HG02840 (cell line): Measurements from ENCODE around the gene ASTN2.
A peak's percentile ranks its signal among the peaks of the same experiment; 100 is the strongest.

Experiments
- ATAC-seq: cut with Tn5 transposase; IDR thresholded peaks from one replicate; pipeline ENCODE4 v1.9.1; 2021; ENCODE audit warnings: mild to moderate bottlenecking, moderate library complexity, moderate number of reproducible peaks; ENCODE audit not compliant: unreplicated experiment, low FRiP score

Gene ASTN2

DNA sequence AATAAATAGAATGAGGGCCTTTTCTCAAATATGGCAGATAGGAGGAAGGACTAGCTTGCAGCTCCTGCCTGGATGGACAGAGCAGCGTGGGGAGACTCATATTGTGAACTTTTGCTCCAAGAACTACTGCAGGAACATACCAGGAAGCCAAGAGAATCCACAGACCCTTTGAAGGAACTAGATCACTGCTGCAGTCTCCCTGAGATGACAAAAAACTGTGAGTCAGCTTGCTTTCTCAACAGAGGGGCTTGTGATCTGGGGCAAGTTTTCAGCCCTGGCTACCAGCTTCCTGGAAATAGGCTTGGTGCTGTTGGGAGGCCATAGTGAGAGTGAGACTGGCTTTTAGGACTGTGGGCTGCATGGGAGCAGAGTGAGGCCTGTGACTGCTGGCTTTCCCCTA, 898.4 kb downstream of the ASTN2 start:
- ATAC-seq = no peak

DNA sequence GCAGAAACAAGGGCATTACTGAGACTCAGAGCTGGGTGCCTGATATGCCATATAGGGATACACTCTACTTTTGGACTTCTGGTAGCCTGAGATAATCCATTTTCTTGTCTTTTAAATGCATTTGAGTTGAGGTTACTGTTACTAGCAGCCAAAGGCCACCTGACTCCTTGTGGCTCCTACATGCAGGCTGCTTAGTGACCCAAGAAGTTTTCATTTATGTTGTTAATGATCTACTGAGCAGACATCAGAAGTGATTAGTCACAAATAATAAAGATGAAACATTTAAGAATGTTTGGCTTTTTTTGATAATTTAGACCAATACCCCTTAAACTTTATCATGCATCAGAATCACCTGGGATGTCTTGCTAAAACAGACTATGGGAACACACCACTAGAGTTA, 899.3 kb downstream of the ASTN2 start:
- ATAC-seq = no peak

GRCh38 chr9:116506685-116507084, 908.2 kb downstream of the ASTN2 start:
- ATAC-seq = no peak

DNA sequence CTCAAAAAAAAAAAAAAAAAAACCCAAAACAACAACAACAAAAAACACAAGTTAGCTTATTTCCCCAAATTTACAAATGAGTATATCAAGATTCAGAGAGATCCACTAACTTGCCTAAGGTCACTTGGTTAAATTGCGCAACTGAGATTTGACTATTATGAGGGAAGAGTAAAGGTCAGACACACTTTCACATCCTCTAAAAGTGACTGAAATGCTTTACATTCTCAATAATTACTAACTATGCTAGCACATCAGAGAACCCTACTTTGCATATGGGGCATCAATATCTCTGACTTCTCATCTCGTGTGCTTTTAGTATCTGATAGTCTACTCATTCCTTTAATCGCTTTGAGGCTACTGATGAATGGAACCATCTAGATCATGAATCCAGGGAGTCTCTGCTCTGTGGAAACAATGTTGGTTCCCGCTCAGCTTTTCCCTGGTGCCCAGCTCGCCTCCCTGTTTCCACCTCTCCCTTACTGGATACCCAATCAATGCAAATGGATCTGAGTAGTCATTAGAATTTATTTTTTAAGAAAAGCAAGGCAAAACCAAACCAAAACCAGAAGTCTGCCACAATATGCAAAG, 909.9 kb downstream of the ASTN2 start:
- ATAC-seq = peak; percentile 99

GRCh38 chr9:116504081-116504480, 910.8 kb downstream of the ASTN2 start:
- no peak for ATAC-seq

DNA sequence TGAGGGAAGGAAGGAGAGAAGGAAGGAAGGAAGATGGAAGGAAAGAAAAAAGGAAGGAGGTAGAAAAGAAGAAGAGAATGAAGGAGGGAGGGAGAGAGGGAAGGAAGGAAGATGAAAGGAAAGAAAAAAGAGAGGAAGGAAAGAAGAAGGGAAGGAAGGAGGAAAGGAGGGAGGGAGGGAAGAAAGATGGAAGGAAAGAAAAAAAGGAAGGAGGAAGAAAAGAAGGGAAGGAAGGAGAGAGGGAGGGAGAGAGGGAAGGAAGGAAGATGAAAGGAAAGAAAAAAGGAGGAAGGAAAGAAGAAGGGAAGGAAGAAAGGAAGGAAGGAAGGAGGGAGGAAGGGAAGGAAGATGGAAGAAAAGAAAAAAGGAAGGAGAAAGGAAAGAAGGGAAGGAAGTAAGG, 912.1 kb downstream of the ASTN2 start:
- no peak for ATAC-seq

DNA sequence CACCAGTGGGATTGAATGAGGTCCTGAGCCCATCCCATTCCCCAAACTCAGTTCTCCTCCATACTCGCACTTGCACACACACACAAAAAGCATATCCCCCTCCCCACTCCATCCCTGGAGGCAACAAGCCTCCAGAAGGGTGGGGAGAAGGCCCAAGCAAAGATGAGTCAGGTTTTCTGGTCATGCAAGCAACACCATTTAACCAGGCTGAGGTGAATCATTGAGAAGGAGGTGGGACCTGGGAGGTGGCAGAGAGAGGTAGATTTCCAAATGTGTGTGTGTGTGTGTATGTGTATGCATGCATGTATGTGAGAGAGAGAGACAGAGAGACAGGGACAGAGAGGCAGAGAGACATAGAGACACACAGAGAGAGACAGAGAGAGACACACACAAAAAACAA, 913.0 kb downstream of the ASTN2 start:
- ATAC-seq = no peak

DNA sequence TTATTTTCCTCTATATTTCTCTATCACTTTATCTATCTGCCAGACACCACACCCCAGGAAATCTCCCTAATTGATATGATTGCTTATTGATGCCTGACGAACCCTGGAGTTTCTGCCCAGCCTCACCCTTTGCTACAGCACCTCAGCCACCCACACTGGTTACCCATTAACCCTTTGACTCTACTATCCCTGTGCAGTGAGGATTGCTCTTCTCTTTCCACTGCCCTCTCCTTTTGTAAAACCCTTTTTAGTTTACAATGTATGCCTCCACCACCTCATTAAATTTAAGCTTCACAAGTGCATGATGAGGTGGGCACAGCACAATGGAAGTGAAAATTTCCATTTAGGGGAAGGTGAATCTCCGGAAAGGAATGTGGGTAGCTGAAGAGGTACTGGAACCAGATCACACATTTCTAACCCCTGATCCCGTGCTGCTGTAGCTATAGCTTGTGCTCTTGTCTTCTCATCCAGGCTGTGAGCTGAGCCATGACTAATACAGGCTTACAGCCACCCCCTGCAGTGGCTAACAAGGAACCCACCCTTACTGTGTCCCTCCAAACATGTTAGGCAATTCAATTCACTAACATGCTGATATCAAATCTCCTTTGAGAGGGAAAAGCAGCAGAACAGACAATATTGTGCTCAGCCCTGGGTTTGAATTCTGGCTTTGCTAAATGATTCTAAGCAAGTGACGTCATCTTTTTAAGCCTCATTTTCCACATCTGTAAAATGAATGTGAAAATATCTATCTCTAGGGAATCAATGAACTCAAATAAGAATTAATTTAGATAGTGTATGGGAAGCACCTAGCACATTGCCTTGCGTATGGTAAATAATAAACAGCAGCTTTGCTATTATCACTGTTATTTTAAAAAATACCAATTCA, 914.6 kb downstream of the ASTN2 start:
- no peak for ATAC-seq

GRCh38 chr9:116499434-116499833, 915.4 kb downstream of the ASTN2 start:
- no peak for ATAC-seq

DNA sequence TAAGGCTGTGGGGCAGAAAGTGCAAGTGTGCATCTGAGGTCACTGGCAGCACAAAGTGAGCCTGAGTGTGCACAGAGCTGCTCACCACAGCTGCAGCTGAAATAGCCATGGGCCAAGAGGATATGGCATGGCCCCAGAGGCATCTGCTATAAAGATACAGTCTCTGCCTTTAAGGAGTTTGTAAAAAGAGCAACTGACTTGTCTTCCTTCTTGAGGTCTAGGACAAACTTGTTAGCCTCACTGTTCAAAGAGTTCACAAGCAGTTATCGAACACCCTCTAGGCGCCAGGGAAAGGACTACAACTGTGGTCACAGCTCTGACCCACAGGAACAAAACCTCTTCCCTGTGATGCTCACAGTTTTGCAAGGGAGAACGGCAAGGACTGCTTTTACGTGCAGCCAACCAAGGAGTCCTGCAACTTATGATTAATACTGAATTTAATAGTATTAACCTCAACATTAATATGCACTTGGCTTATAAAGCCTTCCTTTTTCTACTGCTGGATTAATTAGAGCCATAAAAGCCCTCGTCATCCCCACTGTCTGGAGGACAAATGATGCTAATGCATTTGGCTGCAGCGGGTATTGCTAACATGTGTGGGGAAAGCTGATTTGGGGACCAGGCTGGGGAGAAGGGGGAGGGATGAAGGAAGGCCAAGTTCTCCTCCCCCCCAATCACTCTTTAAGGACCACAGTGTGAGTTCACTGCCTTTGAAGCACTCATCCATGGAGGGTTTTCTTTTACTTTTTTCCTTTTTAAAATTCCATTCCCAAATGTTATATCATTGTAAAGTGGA, 917.6 kb downstream of the ASTN2 start:
- ATAC-seq = no peak

- ATAC-seq = no peak
These were observed 918.7 kb downstream of the ASTN2 start for GRCh38 chr9:116496167-116496566.

GRCh38 chr9:116495725-116496124, 919.1 kb downstream of the ASTN2 start:
- ATAC-seq = no peak

DNA sequence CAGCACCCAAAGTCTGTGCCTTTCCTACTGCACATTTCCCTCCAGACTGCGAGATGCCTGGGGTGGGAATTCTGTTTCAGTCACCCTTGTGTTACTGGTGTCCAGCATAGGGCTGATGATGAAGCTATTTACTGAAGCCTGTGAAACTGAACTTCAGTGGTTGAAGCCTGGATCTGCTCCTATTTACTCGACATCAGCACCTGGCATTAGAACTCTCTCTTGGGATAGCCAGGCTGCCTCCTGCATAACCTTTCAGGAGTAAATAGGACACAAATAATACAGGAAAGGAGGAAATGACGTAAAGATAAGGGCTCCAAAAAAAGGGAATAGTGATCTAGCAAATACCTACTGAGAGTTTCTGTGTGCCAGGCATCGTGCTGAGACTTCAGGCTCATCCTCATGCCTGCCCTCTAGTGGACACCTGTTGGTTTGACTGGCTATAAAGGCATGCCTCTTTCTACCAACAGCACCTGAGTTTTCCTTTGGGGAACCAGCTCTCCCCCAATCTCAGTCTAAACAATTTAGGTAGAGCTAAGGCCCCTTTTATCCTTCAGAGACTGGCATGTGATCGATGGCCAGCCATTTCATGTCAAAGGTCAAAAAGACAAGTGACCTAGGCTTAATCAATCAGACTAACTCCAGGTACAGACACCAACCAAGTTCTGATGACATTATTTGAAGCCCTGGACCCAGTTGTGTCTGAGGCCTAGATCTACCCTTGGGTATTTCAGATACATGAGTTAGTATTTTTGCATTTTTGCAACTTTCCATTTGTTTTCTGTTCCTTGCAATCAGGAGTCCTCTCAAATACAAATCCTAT, 919.8 kb downstream of the ASTN2 start:
- ATAC-seq = no peak

- no peak for ATAC-seq
These were observed 921.5 kb downstream of the ASTN2 start for GRCh38 chr9:116493183-116493860.

DNA sequence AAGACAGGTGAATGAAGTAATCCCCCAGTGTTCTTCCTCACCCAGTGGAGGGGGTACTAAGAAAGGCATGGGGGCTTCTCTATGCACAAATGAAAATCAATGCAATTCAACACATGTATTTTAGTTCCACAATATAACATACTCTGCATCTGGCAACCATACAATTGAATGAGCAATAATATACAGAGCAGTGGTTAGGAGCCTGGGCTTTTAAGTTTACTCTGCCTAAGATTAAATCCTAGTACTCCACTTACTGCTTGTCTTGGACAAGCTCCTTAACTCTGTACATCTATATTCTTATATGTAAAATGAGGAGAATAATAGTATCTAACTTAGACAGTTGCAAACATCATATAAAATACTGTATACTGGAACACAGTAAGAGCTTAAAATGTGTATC, 923.2 kb downstream of the ASTN2 start:
- no peak for ATAC-seq

DNA sequence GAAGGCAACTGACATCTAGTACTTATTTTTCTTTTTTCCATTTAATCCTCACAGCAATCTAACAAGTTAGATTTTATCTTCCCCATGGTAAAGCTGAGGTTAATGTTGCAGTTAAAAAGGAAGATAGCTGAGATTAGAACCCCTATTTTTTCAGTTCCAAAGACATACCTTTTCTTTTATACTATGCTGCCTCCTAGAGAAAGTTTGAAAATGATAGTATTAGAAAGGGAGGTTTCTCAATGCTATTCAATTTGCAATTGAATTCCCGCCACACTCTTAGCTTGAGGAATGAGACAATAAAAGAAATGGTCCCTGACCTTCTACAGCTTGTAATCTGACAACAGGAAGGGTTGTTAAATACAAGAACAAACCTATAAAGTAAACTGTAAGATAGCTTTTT, 923.6 kb downstream of the ASTN2 start:
- ATAC-seq = no peak

DNA sequence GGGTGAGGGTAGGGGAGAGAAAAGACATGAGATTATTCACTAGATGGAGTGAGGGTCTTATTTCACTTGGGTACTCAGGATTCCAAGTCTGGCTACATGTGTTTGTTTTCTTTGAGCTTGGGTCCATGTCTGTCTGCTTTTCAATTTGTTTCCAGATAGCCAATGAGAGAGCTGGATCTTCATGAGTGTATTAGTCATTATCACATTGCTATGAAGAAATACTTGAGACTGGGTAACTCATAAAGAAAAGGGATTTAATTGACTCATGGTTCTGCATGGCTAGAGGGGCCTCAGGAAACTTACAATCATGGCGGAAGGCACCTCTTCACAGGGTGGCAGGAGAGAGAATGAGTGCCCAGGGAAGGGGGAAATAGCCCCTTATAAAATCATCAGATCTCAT, 924.5 kb downstream of the ASTN2 start:
- ATAC-seq = no peak

GRCh38 chr9:116488373-116488772, 926.5 kb downstream of the ASTN2 start:
- ATAC-seq = no peak

GRCh38 chr9:116484492-116485061, 930.3 kb downstream of the ASTN2 start:
- ATAC-seq = no peak
